GM18909 (cell line): ENCODE measurements around the gene MYRIP.
"Not testable (repeated sequence)": the region's sequence is repeated elsewhere in the genome, so short reads cannot be mapped to it uniquely, and the experiment has no call there.

Source experiments
- ATAC-seq: cut with Tn5 transposase; IDR thresholded peaks from one replicate; pipeline ENCODE4 v1.9.1; 2021; ENCODE audit warnings: mild to moderate bottlenecking; ENCODE audit not compliant: unreplicated experiment, poor library complexity

Gene MYRIP

GRCh38 chr3:40254491-40254890 lies 445.1 kb downstream of the MYRIP start:
- no peak for ATAC-seq

GRCh38 chr3:40254891-40255290 lies 445.5 kb downstream of the MYRIP start:
- ATAC-seq, result no peak

GRCh38 chr3:40255532-40255931 lies 446.1 kb downstream of the MYRIP start:
- no peak for ATAC-seq

GRCh38 chr3:40258064-40258463 lies 448.7 kb downstream of the MYRIP start:
- no peak for ATAC-seq

GRCh38 chr3:40258555-40258954 lies 449.1 kb downstream of the MYRIP start:
- ATAC-seq, result no peak

GRCh38 chr3:40262331-40262730 lies 452.9 kb downstream of the MYRIP start:
- ATAC-seq, result no peak

GRCh38 chr3:40264451-40264850 lies 455.0 kb downstream of the MYRIP start:
- ATAC-seq, result no peak

- ATAC-seq, result no peak
These were observed 455.8 kb downstream of the MYRIP start for GRCh38 chr3:40265181-40265580.

- ATAC-seq, result no peak
These were observed 458.7 kb downstream of the MYRIP start for GRCh38 chr3:40267937-40268724.

- ATAC-seq, result no peak
These were observed 459.6 kb downstream of the MYRIP start for GRCh38 chr3:40268802-40269524.

GRCh38 chr3:40278791-40279190 lies 469.4 kb downstream of the MYRIP start:
- ATAC-seq, result no peak

GRCh38 chr3:40281995-40282394 lies 472.6 kb downstream of the MYRIP start:
- ATAC-seq, result no peak

- ATAC-seq, result not testable (repeated sequence)
These were observed 473.6 kb downstream of the MYRIP start for GRCh38 chr3:40283057-40283456.

GRCh38 chr3:40287248-40287647 lies 477.8 kb downstream of the MYRIP start:
- no peak for ATAC-seq

- ATAC-seq, result no peak
These were observed 481.0 kb downstream of the MYRIP start for GRCh38 chr3:40290396-40290795.

- no peak for ATAC-seq
These were observed 482.1 kb downstream of the MYRIP start for GRCh38 chr3:40291471-40291870.

- ATAC-seq, result no peak
These were observed 483.4 kb downstream of the MYRIP start for GRCh38 chr3:40292637-40293349.

- ATAC-seq, result no peak
These were observed 485.0 kb downstream of the MYRIP start for GRCh38 chr3:40294434-40294833.

- ATAC-seq, result no peak
These were observed 488.7 kb downstream of the MYRIP start for GRCh38 chr3:40298075-40298474.

GRCh38 chr3:40299130-40299720 lies 489.8 kb downstream of the MYRIP start:
- no peak for ATAC-seq
